ENCODE data around the gene GPR183. TPM values are rescaled to one million over a fixed set of nuclear protein-coding genes. Genes with fewer than 3 reads are reported as not detected.

GPR183 gene
- total RNA-seq, 1 experiment from 2014 or later = 0.15 TPM

DNA sequence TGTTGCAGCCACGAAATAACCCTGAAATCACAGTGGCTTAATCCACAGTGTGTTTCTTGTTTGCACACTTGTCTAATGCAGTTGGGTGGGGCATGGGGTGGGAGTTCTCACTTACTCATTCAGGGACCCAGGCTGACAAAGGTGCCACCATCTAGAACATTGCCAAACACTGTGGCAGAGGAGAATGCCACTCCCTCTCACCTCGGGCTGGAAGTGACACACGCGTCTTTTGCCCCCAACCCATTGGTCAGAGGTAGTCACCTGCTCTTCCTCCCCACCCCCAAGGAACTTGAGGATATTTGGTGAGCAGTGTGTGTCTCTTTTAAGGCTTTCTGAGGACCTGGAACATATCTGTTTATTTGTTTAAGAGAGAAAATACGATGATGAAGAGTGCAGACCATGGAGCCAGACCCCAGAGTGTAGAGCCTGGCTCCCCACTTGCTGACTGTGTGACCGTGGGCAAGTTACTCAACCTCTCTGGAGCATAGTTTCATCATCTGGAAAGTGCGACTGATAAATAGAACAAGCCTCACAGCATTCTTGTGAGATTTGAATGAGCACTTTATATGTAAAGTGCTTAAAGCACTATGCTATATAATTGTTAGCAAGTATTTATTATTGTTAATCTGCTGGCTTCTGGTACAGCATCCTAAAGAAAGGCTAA is 17.4 kb downstream of the GPR183 start:
- CTCF ChIA-PET = no interaction called here
- H3K36me3 ChIP-seq (ENCODE audit: control insufficient read depth, insufficient read depth, low read length) = no peaks in the 10 kb centered on the region
- no peaks in the 10 kb centered on the region for H3K9me3 ChIP-seq (ENCODE audit: control insufficient read depth, insufficient read depth, low read depth, low read length)
- no TSS peak for BruUV-seq (replicated peaks)
- POLR2A ChIA-PET = no interaction called here
- TF ChIP-seq, protein P1, sequence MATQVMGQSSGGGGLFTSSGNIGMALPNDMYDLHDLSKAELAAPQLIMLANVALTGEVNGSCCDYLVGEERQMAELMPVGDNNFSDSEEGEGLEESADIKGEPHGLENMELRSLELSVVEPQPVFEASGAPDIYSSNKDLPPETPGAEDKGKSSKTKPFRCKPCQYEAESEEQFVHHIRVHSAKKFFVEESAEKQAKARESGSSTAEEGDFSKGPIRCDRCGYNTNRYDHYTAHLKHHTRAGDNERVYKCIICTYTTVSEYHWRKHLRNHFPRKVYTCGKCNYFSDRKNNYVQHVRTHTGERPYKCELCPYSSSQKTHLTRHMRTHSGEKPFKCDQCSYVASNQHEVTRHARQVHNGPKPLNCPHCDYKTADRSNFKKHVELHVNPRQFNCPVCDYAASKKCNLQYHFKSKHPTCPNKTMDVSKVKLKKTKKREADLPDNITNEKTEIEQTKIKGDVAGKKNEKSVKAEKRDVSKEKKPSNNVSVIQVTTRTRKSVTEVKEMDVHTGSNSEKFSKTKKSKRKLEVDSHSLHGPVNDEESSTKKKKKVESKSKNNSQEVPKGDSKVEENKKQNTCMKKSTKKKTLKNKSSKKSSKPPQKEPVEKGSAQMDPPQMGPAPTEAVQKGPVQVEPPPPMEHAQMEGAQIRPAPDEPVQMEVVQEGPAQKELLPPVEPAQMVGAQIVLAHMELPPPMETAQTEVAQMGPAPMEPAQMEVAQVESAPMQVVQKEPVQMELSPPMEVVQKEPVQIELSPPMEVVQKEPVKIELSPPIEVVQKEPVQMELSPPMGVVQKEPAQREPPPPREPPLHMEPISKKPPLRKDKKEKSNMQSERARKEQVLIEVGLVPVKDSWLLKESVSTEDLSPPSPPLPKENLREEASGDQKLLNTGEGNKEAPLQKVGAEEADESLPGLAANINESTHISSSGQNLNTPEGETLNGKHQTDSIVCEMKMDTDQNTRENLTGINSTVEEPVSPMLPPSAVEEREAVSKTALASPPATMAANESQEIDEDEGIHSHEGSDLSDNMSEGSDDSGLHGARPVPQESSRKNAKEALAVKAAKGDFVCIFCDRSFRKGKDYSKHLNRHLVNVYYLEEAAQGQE (IDR thresholded peaks at IDR 0.05; ENCODE audit: insufficient read depth in 1 of 2, low read depth in 2 of 2, low read length in 1 of 2) = no peak
- no peak for TF ChIP-seq POLR2AphosphoS5 (IDR thresholded peaks at IDR 0.05; ENCODE audit: low read depth, low read length)
- no peak for TF ChIP-seq TCF7L2 (IDR thresholded peaks at IDR 0.05; ENCODE audit: low read depth, low read length)
- TF ChIP-seq, protein P2, sequence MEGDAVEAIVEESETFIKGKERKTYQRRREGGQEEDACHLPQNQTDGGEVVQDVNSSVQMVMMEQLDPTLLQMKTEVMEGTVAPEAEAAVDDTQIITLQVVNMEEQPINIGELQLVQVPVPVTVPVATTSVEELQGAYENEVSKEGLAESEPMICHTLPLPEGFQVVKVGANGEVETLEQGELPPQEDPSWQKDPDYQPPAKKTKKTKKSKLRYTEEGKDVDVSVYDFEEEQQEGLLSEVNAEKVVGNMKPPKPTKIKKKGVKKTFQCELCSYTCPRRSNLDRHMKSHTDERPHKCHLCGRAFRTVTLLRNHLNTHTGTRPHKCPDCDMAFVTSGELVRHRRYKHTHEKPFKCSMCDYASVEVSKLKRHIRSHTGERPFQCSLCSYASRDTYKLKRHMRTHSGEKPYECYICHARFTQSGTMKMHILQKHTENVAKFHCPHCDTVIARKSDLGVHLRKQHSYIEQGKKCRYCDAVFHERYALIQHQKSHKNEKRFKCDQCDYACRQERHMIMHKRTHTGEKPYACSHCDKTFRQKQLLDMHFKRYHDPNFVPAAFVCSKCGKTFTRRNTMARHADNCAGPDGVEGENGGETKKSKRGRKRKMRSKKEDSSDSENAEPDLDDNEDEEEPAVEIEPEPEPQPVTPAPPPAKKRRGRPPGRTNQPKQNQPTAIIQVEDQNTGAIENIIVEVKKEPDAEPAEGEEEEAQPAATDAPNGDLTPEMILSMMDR (IDR thresholded peaks at IDR 0.05) = no peak
- no peak for TF ChIP-seq SIN3A (IDR thresholded peaks at IDR 0.05; ENCODE audit: borderline replicate concordance, insufficient read depth, low read depth, low read length)
- H3K4me3 ChIP-seq (ENCODE audit: low read depth in 2 of 2, low read length in 2 of 2) = no peak overlapping the region
- intact Hi-C loops (cut with micrococcal nuclease; ENCODE audit: unreplicated experiment) (no loop called here), in situ Hi-C loops (cut with HindIII; ENCODE audit: low pct_unique_long_range_greater_than_20kb, low sequenced_read_pairs) (no loop called here)
- ATAC-seq (no peak), DNase-seq (ENCODE audit: low read depth, low spot score) (no peak)
- H3K4me1 ChIP-seq (ENCODE audit: control insufficient read depth, insufficient read depth, low read length) = no peaks in the 10 kb centered on the region
- no peaks in the 10 kb centered on the region for H3K27me3 ChIP-seq (ENCODE audit: control insufficient read depth, insufficient read depth, low read length)
- no peak overlapping the region for H3K27ac ChIP-seq (ENCODE audit: low read length)

- POLR2A ChIA-PET = interaction anchor here (0.5 kb wide), 1 partner anchor 136 kb away, joined by 7 read pairs; no protein-coding TSS in a partner anchor
- Histone ChIP-seq H3K4me3 (ENCODE audit: low read depth in 2 of 2, low read length in 2 of 2) (no peak overlapping the region), H3K9me3 (ENCODE audit: control insufficient read depth, insufficient read depth, low read depth, low read length) (no peaks in the 10 kb centered on the region), H3K27ac (ENCODE audit: low read length) (no peak overlapping the region), H3K27me3 (ENCODE audit: control insufficient read depth, insufficient read depth, low read length) (no peaks in the 10 kb centered on the region), H3K4me1 (ENCODE audit: control insufficient read depth, insufficient read depth, low read length) (no peaks in the 10 kb centered on the region), H3K36me3 (ENCODE audit: control insufficient read depth, insufficient read depth, low read length) (no peaks in the 10 kb centered on the region)
- no peak for DNase-seq (ENCODE audit: low read depth, low spot score)
- in situ Hi-C loops (cut with HindIII; ENCODE audit: low pct_unique_long_range_greater_than_20kb, low sequenced_read_pairs) (no loop called here), intact Hi-C loops (cut with micrococcal nuclease; ENCODE audit: unreplicated experiment) (no loop called here)
- BruUV-seq (replicated peaks) = no TSS peak
- no peak for TF ChIP-seq SIN3A (IDR thresholded peaks at IDR 0.05; ENCODE audit: borderline replicate concordance, insufficient read depth, low read depth, low read length)
- no peak for TF ChIP-seq POLR2AphosphoS5 (IDR thresholded peaks at IDR 0.05; ENCODE audit: low read depth, low read length)
- TF ChIP-seq, protein P2 (IDR thresholded peaks at IDR 0.05) = no peak
- TF ChIP-seq, protein P1 (IDR thresholded peaks at IDR 0.05; ENCODE audit: insufficient read depth in 1 of 2, low read depth in 2 of 2, low read length in 1 of 2) = no peak
- no peak for TF ChIP-seq TCF7L2 (IDR thresholded peaks at IDR 0.05; ENCODE audit: low read depth, low read length)
- no peak for ATAC-seq
- CTCF ChIA-PET = no interaction called here
Measured at GRCh38 chr13:99289271-99289670, 17.9 kb downstream of the GPR183 start.

Data from Panc1 (cell line).